Measurements from ENCODE around the gene OVCH1.

The OVCH1 gene

DNA sequence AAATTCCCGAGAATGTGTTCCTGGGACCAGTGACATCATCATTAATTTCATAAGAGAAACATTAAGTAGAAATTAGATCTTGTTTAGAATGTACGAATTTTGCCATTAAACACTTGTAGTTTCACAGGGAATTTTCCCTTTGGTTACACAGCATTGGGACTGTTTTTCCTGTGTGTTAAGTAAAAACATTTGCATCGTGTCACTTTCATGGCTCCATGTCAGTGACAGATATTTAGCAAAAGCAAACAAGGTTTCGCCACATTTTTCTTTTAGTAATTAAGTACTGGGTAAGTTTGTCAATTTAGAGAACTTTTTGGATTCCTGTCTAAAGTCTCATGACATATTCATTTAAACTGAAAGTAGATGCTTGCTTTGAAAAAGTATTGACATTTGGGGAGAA, 45.5 kb upstream of the OVCH1 start:
- TF ChIP-seq POLR2A (IDR thresholded peaks at IDR 0.05; ENCODE audit: extremely low read depth, insufficient read length): no peak
- no peak for DNase-seq (ENCODE audit: low read depth)
- no peak overlapping the region for H3K4me3 ChIP-seq (ENCODE audit: low read depth, low read length)

DNA sequence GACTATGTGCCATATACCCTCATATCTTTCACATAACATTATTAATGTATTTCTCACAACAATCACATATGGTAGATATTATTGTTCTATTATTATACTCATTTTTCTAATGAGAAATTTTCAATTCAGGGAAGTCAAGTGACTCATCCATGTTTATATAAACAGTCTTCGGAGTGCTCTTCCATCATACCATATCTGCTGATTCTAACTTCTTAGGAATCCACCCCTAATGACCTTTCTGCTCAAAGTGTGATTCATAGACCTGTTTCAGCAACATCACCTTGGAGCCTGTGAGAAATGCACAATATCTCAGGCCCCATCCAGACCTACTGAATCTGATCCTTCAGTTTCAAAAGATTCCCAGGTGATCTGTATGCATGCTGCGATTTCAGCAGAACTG, 39.8 kb upstream of the OVCH1 start:
- DNase-seq (ENCODE audit: low read depth): no peak
- no peak overlapping the region for H3K4me3 ChIP-seq (ENCODE audit: low read depth, low read length)
- no peak for TF ChIP-seq POLR2A (IDR thresholded peaks at IDR 0.05; ENCODE audit: extremely low read depth, insufficient read length)
- TF ChIP-seq MYC (IDR thresholded peaks at IDR 0.05; ENCODE audit: low read depth, low read length): no peak
- TF ChIP-seq, protein P1, sequence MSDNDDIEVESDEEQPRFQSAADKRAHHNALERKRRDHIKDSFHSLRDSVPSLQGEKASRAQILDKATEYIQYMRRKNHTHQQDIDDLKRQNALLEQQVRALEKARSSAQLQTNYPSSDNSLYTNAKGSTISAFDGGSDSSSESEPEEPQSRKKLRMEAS (IDR thresholded peaks at IDR 0.05; ENCODE audit: low read depth, low read length): no peak
- TF ChIP-seq, protein P2, sequence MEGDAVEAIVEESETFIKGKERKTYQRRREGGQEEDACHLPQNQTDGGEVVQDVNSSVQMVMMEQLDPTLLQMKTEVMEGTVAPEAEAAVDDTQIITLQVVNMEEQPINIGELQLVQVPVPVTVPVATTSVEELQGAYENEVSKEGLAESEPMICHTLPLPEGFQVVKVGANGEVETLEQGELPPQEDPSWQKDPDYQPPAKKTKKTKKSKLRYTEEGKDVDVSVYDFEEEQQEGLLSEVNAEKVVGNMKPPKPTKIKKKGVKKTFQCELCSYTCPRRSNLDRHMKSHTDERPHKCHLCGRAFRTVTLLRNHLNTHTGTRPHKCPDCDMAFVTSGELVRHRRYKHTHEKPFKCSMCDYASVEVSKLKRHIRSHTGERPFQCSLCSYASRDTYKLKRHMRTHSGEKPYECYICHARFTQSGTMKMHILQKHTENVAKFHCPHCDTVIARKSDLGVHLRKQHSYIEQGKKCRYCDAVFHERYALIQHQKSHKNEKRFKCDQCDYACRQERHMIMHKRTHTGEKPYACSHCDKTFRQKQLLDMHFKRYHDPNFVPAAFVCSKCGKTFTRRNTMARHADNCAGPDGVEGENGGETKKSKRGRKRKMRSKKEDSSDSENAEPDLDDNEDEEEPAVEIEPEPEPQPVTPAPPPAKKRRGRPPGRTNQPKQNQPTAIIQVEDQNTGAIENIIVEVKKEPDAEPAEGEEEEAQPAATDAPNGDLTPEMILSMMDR (IDR thresholded peaks at IDR 0.05; ENCODE audit: low read depth, low read length): no peak

DNA sequence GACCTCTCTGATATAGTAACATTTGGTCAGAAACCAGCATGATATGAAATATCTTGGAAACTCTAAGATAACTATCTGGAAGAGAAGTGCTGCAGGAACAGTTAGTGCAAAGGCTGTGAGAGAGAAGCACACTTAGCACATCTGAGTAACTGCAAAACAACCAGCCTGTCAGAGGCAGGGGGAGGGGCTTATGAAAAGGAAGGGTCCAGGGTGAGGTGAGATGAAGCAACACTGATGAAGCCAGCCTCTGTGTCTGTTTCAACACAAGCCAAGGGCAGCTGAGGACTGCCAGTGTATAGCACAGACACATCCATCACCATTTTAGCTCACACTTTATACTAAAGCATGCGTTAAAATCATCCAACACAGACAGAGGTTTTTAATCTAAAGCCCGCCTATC, 37.4 kb upstream of the OVCH1 start:
- peak; percentile 72 for DNase-seq (ENCODE audit: low read depth)
- TF ChIP-seq POLR2A (IDR thresholded peaks at IDR 0.05; ENCODE audit: extremely low read depth, insufficient read length) (no peak), MYC (IDR thresholded peaks at IDR 0.05; ENCODE audit: low read depth, low read length) (no peak)
- TF ChIP-seq, protein P1 (IDR thresholded peaks at IDR 0.05; ENCODE audit: low read depth, low read length): peak; percentile 41
- TF ChIP-seq, protein P2 (IDR thresholded peaks at IDR 0.05; ENCODE audit: low read depth, low read length): no peak
- H3K4me3 ChIP-seq (ENCODE audit: low read depth, low read length): no peak overlapping the region

DNA sequence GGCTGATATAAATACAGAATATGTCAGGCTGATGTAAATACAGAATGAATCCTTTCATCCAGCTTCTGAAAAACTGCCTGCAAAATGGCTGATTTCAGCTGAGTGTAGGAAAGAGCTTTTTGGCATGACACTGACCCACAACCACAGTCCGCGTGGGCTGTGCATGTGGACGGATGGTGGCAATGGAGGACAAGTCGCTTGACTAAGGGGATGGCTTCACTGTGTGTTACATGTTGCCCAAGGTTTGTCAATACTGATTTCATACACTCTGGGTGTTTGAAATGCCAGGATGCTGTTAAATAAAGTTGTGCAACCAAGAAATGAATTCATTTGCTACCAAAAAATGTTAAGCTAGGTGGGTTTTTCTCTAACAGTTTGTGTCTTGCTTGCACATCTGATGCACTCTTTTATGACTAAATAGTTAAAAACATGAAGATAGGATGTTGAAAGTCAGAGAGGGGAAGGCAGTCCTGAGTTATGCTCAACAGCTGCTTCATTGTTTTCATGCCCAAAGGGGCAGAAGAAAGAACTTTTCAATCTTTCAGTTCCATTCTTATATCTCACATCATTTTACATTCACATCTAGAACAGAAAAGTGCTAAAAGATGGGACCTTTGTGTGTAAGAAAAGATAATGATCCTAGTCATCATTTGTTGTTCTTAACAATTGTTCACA, 36.5 kb upstream of the OVCH1 start:
- H3K4me3 ChIP-seq (ENCODE audit: low read depth, low read length): no peak overlapping the region
- TF ChIP-seq, protein P1 (IDR thresholded peaks at IDR 0.05; ENCODE audit: low read depth, low read length): no peak
- no peak; the same call in 1 of the 2 replicates for TF ChIP-seq MYC (IDR thresholded peaks at IDR 0.05; ENCODE audit: low read depth, low read length)
- TF ChIP-seq, protein P2 (IDR thresholded peaks at IDR 0.05; ENCODE audit: low read depth, low read length): no peak
- TF ChIP-seq POLR2A (IDR thresholded peaks at IDR 0.05; ENCODE audit: extremely low read depth, insufficient read length): no peak
- no peak for DNase-seq (ENCODE audit: low read depth)

DNA sequence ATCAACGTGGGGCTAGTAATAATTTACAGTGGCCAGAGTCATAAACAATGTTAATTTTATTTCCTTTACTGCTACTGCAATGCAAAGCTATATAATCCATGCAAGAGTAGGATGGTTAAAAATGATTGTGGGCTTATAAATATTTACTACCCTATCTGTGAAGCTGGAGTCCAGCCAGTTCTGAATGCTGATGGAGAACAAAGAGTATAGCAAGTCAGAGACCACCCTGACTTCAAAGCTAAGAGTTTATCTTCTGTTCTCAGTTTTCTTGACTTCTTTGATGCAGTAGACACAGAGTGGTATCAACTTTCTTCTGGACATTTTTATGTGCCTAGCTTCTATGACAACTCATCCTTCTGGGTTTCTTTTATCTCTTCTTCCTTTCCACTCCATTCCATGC, 34.0 kb upstream of the OVCH1 start:
- TF ChIP-seq POLR2A (IDR thresholded peaks at IDR 0.05; ENCODE audit: extremely low read depth, insufficient read length): no peak
- TF ChIP-seq, protein P2 (IDR thresholded peaks at IDR 0.05; ENCODE audit: low read depth, low read length): no peak
- TF ChIP-seq MYC (IDR thresholded peaks at IDR 0.05; ENCODE audit: low read depth, low read length): no peak
- TF ChIP-seq, protein P1 (IDR thresholded peaks at IDR 0.05; ENCODE audit: low read depth, low read length): no peak
- no peak overlapping the region for H3K4me3 ChIP-seq (ENCODE audit: low read depth, low read length)
- no peak for DNase-seq (ENCODE audit: low read depth)

DNA sequence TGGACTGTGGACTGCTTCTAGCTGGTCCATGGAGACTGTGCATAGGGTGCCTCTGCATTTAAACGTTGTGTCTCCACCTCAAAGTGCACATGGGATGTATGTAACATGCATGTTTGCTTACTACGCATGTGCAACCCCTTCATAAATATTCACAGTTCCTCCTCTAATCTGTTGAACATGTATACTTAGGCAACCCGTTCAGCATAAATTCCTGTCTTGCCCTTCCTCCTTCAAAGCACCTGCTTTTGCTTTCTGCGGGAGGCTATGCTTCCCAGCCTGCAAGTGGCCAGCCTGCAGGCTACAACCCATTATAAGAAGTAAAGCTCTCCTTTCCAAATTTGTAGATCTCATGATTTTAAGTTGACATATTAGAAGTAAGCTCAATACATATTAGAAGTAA, 33.0 kb upstream of the OVCH1 start:
- DNase-seq (ENCODE audit: low read depth): no peak
- H3K4me3 ChIP-seq (ENCODE audit: low read depth, low read length): no peak overlapping the region
- TF ChIP-seq MYC (IDR thresholded peaks at IDR 0.05; ENCODE audit: low read depth, low read length): no peak
- TF ChIP-seq, protein P1 (IDR thresholded peaks at IDR 0.05; ENCODE audit: low read depth, low read length): peak; percentile 10; the same call in 1 of the 2 replicates

Measured in NB4 (cell line).